ENCODE data around the gene DNAJC5. TPM values are rescaled to one million over a fixed set of nuclear protein-coding genes. Genes with fewer than 3 reads are reported as not detected.
A peak's percentile ranks its signal among the peaks of the same experiment; 100 is the strongest.

DNAJC5 gene
- total RNA-seq, 1 experiment from 2014 or later, result 45.0 TPM

- Mint-ChIP-seq H3K36me3 (ENCODE audit: insufficient read depth, unreplicated experiment) (peaks cover 17% of the 10 kb centered on the region), H3K27ac (ENCODE audit: low read depth, unreplicated experiment) (no peak overlapping the region), H3K4me3 (ENCODE audit: unreplicated experiment) (no peak overlapping the region), H3K9me3 (ENCODE audit: unreplicated experiment) (no peaks in the 10 kb centered on the region), H3K4me1 (ENCODE audit: insufficient read depth, unreplicated experiment) (peaks cover 27% of the 10 kb centered on the region), H3K27me3 (ENCODE audit: insufficient read depth, unreplicated experiment) (no peaks in the 10 kb centered on the region)
- CTCF ChIA-PET, result interaction anchor here (1.5 kb wide), 2 partner anchors 76 to 140 kb away, joined by 3 read pairs; no protein-coding TSS in a partner anchor
- DNase-seq (ENCODE audit: unreplicated experiment), result no peak
- intact Hi-C loops (cut with micrococcal nuclease), result no loop called here
- no peak for TF ChIP-seq CTCF (IDR thresholded peaks at IDR 0.05; ENCODE audit: unreplicated experiment)
- no TSS peak for BruUV-seq (replicated peaks)
- POLR2A ChIA-PET, result interaction anchor here (6.8 kb wide), 1 partner anchor 32 kb away, joined by 142 read pairs; the partner anchor contains the start of gene TPD52L2
Measured at GRCh38 chr20:63897978-63898561, 3.1 kb downstream of the DNAJC5 start.

GRCh38 chr20:63898882-63899558 lies 4.1 kb downstream of the DNAJC5 start:
- ChIA-PET CTCF (interaction anchor here (0.6 to 1.5 kb wide), 2 partner anchors 10 to 75 kb away, joined by 3 read pairs; no protein-coding TSS in a partner anchor), POLR2A (interaction anchor here (6.8 kb wide), 1 partner anchor 33 kb away, joined by 142 read pairs; the partner anchor contains the start of gene TPD52L2)
- no peak for TF ChIP-seq CTCF (IDR thresholded peaks at IDR 0.05; ENCODE audit: unreplicated experiment)
- Mint-ChIP-seq H3K9me3 (ENCODE audit: unreplicated experiment) (no peaks in the 10 kb centered on the region), H3K27me3 (ENCODE audit: insufficient read depth, unreplicated experiment) (no peaks in the 10 kb centered on the region), H3K4me3 (ENCODE audit: unreplicated experiment) (no peak overlapping the region), H3K4me1 (ENCODE audit: insufficient read depth, unreplicated experiment) (peaks cover 25% of the 10 kb centered on the region), H3K36me3 (ENCODE audit: insufficient read depth, unreplicated experiment) (peaks cover 16% of the 10 kb centered on the region), H3K27ac (ENCODE audit: low read depth, unreplicated experiment) (peak overlapping the region; percentile 16)
- no TSS peak for BruUV-seq (replicated peaks)
- intact Hi-C loops (cut with micrococcal nuclease), result no loop called here
- no peak for DNase-seq (ENCODE audit: unreplicated experiment)

GRCh38 chr20:63900413-63900812 lies 5.5 kb downstream of the DNAJC5 start:
- no peak for DNase-seq (ENCODE audit: unreplicated experiment)
- no peak overlapping the region for H3K4me3 Mint-ChIP-seq (ENCODE audit: unreplicated experiment)
- intact Hi-C loops (cut with micrococcal nuclease), result no loop called here
- H3K36me3 Mint-ChIP-seq (ENCODE audit: insufficient read depth, unreplicated experiment), result peaks cover 23% of the 10 kb centered on the region
- no TSS peak for BruUV-seq (replicated peaks)
- H3K9me3 Mint-ChIP-seq (ENCODE audit: unreplicated experiment), result no peaks in the 10 kb centered on the region
- no peak for TF ChIP-seq CTCF (IDR thresholded peaks at IDR 0.05; ENCODE audit: unreplicated experiment)
- peaks cover 21% of the 10 kb centered on the region for H3K4me1 Mint-ChIP-seq (ENCODE audit: insufficient read depth, unreplicated experiment)
- CTCF ChIA-PET, result no interaction called here
- H3K27me3 Mint-ChIP-seq (ENCODE audit: insufficient read depth, unreplicated experiment), result no peaks in the 10 kb centered on the region
- POLR2A ChIA-PET, result interaction anchor here (0.7 to 1.1 kb wide), 2 partner anchors 35 to 37 kb away, joined by 3 read pairs; partner anchors contain the start of gene TPD52L2
- H3K27ac Mint-ChIP-seq (ENCODE audit: low read depth, unreplicated experiment), result no peak overlapping the region

- intact Hi-C loops (cut with micrococcal nuclease), result no loop called here
- POLR2A ChIA-PET, result interaction anchor here (0.9 to 4.2 kb wide), 3 partner anchors 8 to 39 kb away, joined by 3 to 25 read pairs (median 10); partner anchors contain the start of genes DNAJC5 and TPD52L2
- Mint-ChIP-seq H3K9me3 (ENCODE audit: unreplicated experiment) (no peaks in the 10 kb centered on the region), H3K27me3 (ENCODE audit: insufficient read depth, unreplicated experiment) (no peaks in the 10 kb centered on the region), H3K27ac (ENCODE audit: low read depth, unreplicated experiment) (no peak overlapping the region), H3K36me3 (ENCODE audit: insufficient read depth, unreplicated experiment) (peaks cover 18% of the 10 kb centered on the region), H3K4me3 (ENCODE audit: unreplicated experiment) (no peak overlapping the region), H3K4me1 (ENCODE audit: insufficient read depth, unreplicated experiment) (peaks cover 11% of the 10 kb centered on the region)
- TF ChIP-seq CTCF (IDR thresholded peaks at IDR 0.05; ENCODE audit: unreplicated experiment), result no peak
- no peak for DNase-seq (ENCODE audit: unreplicated experiment)
- CTCF ChIA-PET, result no interaction called here
- BruUV-seq (replicated peaks), result no TSS peak
Measured at GRCh38 chr20:63903796-63904561, 9.1 kb downstream of the DNAJC5 start.

Data from MCF 10A (cell line).